ENCODE measurements around the gene DLGAP4.

DLGAP4 gene

DNA sequence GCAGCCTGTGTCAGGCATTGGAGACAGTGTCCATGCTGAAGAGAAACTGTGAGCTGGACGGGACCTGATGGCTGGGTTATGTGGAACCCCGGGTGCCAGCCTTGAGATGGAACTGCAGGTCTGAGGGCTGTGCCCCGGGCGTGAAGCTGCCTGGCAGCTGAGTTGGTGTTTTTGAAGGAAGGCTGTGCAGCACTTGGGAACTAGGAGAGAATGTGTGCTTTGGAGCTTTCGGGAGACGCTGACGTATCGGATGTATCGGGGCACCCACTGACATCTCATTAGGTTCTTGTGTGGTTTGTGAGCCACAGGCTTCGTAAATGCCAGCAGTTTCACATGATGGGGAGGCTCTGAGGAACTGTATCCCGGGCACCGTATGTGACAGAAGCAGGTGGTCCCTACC, 2.2 kb downstream of the DLGAP4 start:
- DNase-seq (ENCODE audit: low spot score): no peak

DNA sequence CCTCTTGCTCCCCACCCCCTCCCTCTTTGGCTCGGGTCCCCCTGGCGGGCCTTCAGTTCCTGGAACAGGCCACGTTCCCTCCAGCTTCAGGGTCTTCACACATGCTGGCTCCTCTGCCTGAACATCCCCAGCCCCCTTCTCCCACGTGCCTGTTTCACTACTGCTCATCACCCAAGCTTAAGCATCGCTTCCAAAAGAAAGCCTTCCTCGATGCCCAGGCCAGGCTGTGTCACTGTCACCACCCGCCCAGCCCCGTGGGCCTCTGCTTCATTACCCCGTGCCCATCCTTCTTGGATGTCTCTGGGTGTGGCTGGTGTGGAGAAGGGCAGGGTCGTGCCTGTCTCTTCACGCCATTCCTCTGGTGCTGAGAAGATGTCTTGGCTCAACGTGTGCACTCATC, 2.8 kb downstream of the DLGAP4 start:
- DNase-seq (ENCODE audit: low spot score): no peak

DNA sequence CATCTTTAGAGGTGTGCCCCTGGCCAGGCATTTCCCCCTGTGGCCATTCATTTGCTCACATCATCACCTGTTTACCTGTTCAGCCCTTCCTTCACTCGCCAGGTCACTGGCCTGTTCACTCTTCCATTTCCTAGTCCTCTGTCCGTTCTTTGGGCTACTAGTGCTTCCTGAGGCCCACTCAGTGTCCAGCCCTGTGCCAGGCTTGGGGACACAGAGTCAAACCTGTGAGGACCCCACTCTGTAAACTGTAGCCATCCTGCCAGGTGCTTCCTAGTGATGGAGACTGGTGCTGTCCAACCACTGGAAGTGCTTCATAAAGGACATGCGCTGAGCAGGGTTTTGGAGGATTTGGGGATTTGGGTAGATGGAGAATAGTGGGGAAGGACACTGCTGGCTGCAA, 3.5 kb downstream of the DLGAP4 start:
- DNase-seq (ENCODE audit: low spot score): no peak

DNA sequence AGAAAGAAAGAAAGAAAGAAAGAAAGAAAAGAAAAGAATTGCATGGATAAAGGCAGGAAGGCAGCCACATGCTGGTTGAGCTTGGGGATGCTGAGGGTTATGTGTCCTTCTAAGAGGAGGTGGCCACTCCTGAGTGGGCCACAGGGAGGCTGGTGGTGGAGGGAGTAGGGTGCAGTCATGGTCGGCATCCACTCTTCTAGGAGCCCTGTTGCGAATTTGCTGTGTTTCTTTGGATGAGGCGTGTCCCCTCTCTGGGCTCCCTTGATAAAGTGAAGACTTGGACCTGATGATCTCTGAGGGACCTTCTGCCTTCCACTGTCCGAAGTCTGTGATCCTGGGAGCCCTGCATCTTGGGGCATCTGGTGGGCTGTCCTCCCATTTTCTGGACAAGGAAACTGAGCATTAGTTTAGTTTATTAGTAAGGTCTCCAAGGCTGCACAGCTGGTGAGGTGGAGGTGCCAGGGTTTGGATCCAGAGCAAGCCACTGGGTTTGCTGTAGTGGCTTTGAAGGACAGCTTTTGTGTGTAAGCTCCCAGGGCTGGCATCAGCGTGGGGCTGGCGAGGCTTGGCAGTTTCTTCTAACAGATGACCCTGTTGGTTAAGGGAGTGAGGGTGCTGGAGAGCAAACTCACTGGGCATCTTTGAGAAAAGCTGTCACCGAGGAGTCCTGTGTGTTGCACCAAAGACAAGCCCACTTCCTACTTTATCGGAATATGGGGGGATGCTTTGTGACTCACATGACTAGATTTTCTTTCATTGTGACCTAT, 4.3 kb downstream of the DLGAP4 start:
- DNase-seq (ENCODE audit: low spot score): no peak

DNA sequence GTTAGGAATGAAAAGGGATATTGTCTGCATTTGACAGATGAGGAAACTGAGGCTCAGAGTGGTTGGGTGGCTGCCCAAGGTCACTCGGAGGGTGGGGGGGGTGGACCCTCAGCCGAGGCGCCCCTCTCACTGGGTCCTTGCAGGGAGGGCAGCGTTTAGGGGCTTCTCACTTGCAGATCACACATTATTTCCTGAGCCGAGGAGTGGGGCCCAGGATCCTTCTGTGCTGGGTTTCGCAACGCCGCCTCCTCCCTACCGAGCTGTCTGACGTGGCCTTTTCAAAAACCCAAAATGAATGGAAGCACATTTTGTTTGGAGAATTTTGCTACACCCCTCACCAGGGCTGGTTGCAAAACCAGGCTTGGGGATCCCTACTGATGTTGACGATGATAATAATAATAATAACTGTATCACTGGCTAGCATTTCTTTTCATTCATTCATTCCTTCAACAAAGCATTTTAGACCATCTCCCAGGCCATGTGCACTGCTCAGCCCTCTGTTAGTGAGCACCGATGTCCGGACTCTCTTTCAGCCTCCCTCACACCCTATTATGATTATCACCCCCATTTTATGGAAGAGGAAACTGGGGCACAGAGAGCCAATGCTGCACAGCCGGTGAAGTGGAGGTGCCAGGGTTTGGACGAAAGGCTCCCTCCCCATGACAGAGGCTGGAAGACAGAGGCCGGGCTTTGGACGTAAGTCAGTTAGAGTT, 5.2 kb downstream of the DLGAP4 start:
- DNase-seq (ENCODE audit: low spot score): no peak

DNA sequence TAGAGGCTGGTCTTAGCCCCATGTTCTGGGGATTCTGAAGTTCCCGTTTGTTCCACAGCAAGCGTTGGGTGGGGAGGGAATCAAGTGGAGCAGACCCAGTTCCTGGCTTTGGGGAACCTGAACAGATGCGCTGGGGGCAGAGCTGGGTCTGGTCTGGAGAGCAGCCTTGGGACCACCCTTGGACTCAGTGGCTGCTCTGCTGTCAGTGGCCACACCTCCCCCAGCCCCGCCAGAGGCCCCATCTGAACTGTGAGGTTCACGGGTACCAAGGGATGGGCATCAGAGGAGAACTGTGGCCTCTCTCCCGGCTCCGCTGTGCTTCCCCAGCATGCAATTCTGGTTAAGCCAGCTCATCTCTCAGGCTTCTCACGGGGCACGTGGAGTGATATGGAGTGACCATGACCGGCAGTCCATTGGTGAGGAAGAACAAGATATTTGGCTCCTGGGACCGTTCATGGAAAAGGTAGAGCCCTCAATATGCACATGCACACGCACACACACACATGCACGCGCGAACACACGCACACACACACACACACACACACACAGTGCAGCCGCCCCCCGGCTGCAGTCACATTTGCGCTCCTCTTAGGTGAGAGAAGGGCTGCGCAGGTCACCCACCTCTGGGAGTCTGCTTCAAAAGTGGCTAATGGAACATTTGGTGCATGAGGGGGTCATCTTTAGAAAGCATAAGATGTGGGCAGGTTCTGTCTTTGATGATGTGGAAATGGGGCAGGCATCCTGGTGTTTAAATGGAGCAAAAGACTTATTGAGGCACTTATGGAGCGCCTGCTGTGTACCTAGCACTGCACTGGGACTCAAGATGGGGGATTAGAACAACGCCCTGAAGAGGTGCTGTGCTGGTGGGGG, 6.0 kb downstream of the DLGAP4 start:
- no peak for DNase-seq (ENCODE audit: low spot score)

DNA sequence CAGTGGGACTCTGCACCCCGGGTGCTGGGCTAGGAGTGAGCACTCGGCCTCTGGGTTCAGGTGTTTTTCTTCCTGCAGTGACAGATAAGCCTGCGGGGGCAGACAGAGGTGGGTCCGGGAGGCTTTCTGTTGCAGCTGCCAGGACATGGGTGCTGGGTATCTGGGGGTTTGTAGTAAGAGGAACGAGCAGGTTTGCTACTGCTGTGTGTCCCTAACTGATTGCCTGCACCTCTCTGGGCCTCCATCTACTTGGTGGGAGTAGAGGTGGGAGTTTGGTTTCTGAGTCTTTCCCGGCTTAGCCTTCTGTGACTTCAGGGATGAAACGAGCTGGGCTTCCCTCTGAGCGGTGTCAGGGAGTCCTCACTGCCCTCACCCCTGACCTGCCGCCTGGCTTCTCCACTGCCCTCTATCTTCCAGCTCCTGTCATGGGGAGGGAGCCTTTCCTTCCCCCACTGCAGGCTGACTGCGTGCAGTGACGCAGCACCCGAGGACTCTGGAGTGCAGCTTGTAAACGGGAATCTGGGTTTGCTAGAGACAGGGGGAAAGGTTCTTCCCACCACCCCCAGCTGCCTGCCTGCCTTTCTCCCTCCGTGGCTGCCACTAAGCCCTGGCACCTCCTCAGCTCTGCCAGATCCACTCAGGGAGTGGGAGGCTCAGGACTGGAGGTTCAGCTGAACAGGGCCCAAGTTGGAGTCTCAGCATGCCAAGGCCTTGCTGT, 6.7 kb downstream of the DLGAP4 start:
- no peak for DNase-seq (ENCODE audit: low spot score)

DNA sequence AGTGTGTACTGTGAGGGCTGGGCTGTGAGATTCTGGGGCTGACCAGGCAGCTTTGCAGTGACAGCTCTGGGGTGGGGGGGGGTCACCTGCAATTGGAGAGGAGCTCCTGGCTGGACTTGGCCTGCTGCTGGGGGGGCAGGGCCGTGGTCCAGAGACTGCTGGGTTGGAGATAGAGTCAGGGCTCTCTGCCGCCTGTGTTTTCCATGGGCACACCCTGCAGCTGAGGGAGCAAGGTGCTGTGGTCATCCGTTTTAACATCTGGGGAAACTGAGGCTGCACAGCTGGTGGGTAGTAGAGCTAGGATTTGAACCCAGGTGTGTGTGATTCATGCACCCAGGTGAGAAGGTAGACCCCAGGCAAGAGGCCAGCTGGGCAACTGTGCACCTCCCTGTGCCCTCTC, 7.3 kb downstream of the DLGAP4 start:
- no peak for DNase-seq (ENCODE audit: low spot score)

DNA sequence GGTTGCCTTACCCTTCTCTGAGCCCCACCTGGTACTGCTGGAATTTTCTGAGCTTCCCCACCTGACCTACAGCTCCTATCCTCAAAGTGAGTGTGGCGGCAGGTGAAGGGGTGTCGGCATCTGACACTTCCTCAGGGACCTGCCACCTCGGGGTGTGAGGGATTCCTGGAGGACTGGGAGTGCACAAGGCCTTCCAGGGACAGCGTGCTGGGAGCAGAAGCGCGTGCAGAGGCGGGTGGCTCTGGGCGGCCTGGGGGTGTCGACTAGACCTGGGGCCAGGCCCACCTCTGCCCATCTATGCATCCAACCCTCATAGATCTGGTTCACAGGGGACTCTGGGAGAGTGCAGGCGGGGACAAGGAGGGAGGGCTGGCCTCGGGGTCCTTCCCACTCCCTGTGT, 7.8 kb downstream of the DLGAP4 start:
- DNase-seq (ENCODE audit: low spot score): no peak

DNA sequence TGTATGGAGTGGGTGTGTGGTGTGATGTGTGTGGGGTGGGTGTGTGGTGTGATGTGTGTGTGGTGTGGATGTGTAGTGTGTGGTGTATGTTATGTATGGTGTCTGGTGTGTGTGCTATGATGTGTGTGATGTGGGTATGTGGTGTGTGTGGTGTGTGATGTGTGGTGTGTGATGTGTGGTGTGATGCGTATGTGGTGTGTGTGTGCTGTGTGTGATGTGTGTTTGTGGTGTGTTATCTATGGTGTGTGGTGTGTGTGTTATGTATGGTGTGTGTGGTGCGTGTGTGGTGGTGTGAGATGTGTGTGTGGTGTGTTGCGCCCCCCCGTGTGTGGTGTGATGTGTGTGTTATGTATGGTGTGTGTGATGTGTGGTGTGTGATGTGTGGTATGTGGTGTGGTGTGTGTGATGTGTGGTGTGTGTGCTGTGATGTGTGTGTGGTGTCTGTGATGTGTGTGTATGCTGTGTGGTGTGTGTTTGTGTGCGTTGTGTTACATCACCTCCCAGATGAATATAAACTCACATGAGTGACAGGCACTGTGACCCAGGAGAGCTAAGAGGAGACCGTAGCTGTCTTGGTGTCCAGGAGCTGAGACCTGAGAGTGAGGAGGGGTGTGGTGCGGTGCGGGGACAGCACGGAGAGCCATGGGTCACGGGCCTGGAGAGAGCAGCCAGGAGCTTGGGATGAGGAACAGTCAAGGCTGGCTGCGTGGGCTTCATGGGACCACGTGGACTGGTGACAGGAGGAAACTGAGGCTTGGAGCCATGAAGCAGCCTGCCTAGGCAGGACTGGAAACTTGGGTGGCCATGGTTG, 8.8 kb downstream of the DLGAP4 start:
- no peak for DNase-seq (ENCODE audit: low spot score)

DNA sequence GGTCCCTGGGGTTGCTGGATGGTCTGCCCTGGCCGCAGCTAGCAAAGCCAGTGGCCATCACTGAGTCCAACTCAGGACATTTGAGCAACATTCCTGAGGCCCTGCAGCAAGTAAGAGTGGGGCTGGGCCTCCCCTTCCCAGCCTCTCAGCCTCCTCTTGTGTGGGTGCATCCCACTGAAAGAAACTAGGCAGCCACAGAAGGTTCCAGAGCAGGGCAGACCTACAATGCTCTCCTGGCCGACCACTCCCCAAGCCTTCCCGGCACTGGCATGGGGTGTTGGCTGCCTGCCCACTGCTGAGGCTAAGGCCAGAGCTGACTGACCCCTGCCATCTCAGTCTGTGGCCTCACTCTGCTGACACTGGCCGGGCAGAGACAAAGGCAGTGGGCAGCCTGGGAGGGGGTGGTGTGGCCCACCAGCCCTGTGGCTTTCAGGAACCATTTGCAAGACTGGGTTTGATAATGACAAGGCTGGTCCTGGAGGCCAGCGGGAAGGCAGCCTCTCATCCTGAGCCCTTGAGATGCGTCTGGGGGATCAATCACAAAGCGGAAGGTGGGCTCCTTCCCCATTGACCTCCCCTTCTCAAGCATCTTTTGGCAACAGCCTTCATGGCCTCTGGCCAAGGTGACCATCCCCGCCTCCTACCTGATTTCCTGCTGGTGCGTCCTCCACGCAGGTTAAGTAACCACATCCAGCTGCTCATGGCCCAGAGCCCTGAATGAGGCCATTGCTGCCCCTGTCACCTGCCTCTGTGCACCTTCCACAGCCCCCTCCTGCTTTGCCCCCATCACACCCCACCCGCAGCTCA, 9.6 kb downstream of the DLGAP4 start:
- DNase-seq (ENCODE audit: low spot score): no peak

DNA sequence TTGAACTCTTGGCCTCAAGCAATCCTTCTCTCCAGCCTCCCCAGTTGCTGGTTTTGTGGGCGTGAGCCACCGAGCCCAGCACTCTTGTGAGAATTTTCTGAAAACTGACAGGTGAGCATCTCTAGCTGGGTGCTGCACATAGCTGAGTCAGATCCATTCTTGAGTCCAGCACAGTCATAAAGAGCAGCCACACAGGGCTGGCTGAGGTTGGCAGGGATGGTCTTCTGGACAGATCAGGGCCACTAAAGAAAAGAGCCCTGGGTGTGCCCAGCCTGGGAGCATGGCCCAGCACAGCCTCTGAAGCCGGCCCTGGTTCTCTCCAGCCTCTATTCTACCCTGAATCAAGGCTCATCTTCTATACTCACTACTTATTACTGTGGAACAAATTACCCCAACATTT, 11.5 kb downstream of the DLGAP4 start:
- no peak for DNase-seq (ENCODE audit: low spot score)

DNA sequence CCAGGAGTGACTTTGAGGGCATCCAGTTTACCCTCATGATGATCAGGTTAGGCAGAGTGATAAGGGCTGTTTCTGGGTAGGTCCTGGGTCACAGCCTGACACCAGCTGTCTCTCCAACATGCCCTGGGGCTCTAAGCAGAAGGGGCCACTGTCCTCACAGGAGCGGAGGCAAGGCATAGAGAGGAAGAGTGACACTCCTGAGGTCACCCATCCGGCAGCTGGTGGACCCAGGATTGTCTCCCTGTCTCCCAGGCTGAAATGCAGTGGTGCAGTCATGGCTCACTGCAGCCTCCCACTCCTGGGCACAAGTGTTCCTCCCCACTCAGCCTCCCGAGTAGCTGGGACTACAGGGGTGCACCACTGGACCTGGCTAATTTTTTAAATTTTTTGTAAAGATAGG, 12.0 kb downstream of the DLGAP4 start:
- no peak for DNase-seq (ENCODE audit: low spot score)

DNA sequence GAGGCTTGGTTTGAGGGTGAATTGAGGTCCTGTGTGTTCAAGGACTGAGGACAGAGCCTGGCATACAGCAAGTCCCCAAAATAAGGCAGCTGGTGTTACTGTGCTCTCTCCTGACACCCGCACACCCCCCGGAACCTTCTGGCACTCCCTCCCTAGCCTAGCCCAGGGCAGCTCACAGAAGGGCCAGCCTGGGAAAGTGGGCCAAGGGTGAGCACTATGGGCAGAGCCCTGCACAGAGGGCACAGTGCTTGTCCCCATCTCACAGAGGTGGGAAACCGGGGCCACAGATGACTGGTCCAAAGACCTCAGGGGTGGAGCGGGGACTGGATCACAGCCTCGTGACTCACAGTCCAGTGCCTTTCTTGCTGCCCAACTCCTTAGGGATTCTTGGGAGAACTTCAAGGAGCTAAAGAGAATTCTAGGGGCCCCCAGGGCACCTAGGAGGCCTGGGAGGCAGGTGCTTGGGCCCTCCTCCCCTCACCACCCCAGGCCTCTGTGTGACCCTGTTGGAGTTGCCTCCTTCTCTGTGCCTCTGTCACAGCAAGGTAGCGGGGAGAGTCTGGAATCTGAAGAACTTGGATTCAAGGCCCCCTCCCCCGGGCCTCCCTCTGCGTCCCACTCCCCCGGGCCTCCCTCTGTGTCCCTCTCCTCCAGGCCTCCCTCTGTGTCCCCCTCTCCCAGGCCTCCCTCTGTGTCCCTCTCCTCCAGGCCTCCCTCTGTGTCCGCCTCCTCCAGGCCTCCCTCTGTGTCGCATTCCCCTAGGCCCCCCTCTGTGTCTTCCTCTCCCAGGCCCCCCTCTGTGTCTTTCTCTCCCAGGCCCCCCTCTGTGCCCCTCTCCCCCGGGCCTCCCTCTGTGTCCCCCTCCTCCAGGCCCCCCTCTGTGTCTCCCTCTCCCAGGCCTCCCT, 13.5 kb downstream of the DLGAP4 start:
- no peak for DNase-seq (ENCODE audit: low spot score)

DNA sequence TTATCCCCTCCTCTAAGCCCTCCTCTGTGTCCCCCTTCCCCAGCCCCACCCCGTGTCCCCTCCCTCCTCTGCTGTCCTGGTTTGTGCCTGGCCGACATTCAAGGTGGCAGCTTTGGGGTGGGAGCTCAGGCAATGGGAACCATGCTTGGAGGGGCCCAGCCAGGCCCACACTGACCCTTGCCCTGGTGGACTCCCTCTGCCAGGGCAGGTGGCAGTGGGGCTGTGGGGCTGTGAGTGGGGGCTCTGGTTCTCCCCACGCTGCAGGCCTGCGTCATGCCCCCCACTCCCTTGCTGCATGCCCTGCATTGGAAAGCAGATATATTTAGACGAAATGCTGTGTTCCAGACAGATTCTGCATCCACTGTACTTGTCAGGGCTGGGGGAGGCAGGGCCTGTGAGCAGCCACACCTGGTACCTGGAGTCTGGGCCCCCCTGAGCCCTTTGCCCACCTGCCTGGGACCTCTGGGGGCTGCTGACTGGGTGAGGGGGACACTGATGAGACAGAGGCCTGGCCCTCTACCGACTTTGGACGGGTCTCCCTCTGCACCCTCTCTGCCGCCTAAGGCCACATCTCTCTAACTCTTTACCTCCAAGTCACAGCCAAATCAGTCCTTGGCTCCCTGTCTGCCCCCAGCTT, 14.2 kb downstream of the DLGAP4 start:
- no peak for DNase-seq (ENCODE audit: low spot score)

DNA sequence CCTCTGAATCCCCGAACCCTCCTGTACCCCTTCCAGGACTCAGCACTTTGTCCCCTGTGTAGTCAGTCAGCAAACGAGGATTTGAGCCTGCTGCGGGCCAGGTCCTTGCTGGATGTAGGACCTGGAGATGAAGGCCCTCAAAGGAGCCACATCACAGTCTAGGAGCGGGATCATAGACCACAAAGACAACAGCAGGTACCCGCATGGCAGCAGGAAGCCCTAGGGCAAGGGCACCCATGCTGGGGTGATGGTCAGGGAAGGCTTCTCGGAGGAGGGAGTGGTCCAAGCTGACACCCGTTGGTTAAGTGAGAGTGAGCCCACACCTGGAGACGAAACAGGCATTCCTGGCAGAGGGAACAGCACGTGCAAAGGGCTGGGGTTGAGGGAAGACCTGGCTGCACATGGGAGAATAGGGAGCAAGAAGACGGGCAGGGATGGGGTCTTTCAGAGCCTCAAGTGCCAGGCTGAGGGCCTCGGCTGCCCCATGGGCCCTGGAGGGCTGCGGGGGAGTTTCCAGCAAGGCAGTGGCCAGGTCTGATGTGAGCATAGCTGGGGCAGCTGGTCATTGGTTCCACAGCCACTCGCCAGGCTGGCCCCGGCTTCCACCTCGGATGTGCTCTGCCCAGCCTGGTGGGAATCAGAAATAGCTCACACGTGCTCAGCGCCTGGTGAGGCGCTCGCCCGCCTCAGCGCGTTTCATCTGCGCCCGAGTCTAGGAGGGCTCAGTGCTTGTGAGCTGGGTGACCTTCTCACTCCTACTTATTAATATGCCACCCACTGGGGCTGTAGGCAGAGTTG, 15.0 kb downstream of the DLGAP4 start:
- no peak for DNase-seq (ENCODE audit: low spot score)

DNA sequence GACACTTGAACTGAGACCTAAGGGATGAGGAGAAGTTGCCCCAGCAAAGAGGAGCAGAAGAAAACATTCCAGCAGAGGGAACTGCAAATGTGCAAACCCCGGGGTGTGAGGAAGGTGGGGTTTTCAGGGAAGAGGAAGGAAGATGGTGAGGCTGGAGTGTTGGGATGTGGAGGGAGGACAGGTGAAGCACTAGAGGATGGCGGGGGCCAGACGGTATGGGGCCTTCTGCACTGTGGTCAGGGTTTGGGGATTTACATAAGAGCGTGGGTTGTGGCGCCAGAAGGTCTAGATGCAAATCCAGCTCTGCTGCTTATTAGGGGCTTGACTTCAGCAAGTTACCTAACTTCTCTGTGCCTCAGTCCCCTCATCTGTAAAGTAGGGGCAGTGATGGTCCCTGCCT, 16.0 kb downstream of the DLGAP4 start:
- no peak for DNase-seq (ENCODE audit: low spot score)

DNA sequence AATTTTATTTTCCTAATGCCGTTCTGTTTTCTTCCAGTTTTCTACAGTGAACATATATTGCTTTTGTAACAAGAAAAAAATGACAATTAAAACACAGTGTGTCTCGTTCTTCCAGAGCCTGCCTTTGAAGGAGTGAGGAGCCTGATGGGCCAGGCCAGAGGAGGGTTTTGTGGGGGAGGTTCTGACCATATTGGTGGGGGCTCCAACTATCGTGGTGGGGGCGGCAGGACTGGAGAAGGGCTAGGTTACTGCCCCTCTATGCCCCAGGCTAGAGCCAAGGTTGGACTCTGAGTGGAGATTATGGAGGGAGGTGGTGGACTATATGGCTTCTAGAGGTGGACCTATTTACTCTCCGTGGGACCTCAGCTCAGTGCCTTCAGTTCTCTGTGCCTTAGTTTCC, 24.0 kb downstream of the DLGAP4 start:
- DNase-seq (ENCODE audit: low spot score): no peak

Measured in activated CD4-positive, alpha-beta T cell treated with anti-CD3 and anti-CD28 coated beads, Interleukin-2, Interleukin-4, amounts not matched to agents 100 ng/mL and 50 ng/mL, durations not matched to agents 16 hours and 8 hours (primary cell).